ENCODE data around the gene EHMT2.

EHMT2 gene

GRCh38 chr6:31928672-31928939, 31.1 kb upstream of the EHMT2 start:
- H3K9ac ChIP-seq (ENCODE audit: low read length) = no peak overlapping the region
- no peak overlapping the region for H3K27ac ChIP-seq (ENCODE audit: low read length)
- no peaks in the 10 kb centered on the region for H3K27me3 ChIP-seq (ENCODE audit: low read depth, low read length)
- H3K79me2 ChIP-seq (ENCODE audit: low read length) = no peaks in the 10 kb centered on the region
- TF ChIP-seq CTCF (IDR thresholded peaks at IDR 0.05; ENCODE audit: low read depth, low read length) (no peak), EZH2phosphoT487 (IDR thresholded peaks at IDR 0.05; ENCODE audit: low read depth) (no peak)
- H3K4me2 ChIP-seq (ENCODE audit: low read length) = no peak overlapping the region
- H3K4me3 ChIP-seq (ENCODE audit: low read length) = no peak overlapping the region
- no peak overlapping the region for H2AFZ ChIP-seq (ENCODE audit: low read depth, low read length)
- H3K9me3 ChIP-seq (ENCODE audit: insufficient read depth, low read length) = no peaks in the 10 kb centered on the region
- no peaks in the 10 kb centered on the region for H3K36me3 ChIP-seq (replicated peaks; ENCODE audit: low read depth, low read length)
- no peaks in the 10 kb centered on the region for H4K20me1 ChIP-seq (ENCODE audit: insufficient read depth, low read length)
- H3K4me1 ChIP-seq (ENCODE audit: low read length) = peaks cover 5% of the 10 kb centered on the region; the same call in 1 of the 2 replicates

GRCh38 chr6:31927863-31928671, 30.6 kb upstream of the EHMT2 start:
- Histone ChIP-seq H3K79me2 (ENCODE audit: low read length) (no peaks in the 10 kb centered on the region), H3K9me3 (ENCODE audit: insufficient read depth, low read length) (no peaks in the 10 kb centered on the region), H3K27me3 (ENCODE audit: low read depth, low read length) (no peaks in the 10 kb centered on the region), H3K9ac (ENCODE audit: low read length) (no peak overlapping the region), H3K4me3 (ENCODE audit: low read length) (no peak overlapping the region), H3K27ac (ENCODE audit: low read length) (no peak overlapping the region), H3K4me1 (ENCODE audit: low read length) (peaks cover 5% of the 10 kb centered on the region; the same call in 1 of the 2 replicates), H3K4me2 (ENCODE audit: low read length) (no peak overlapping the region), H3K36me3 (replicated peaks; ENCODE audit: low read depth, low read length) (no peaks in the 10 kb centered on the region), H4K20me1 (ENCODE audit: insufficient read depth, low read length) (no peaks in the 10 kb centered on the region), H2AFZ (ENCODE audit: low read depth, low read length) (no peak overlapping the region)
- TF ChIP-seq CTCF (IDR thresholded peaks at IDR 0.05; ENCODE audit: low read depth, low read length) (no peak), EZH2phosphoT487 (IDR thresholded peaks at IDR 0.05; ENCODE audit: low read depth) (no peak)

GRCh38 chr6:31927242-31927862, 29.9 kb upstream of the EHMT2 start, which contains the start of gene C2:
Gene C2, plus strand, starts transcription at chr6:31927717. Its CDS starts 36 bp downstream, at chr6:31927753.
- H3K27ac ChIP-seq (ENCODE audit: low read length) = no peak within 1 kb of the TSS
- H2AFZ ChIP-seq (ENCODE audit: low read depth, low read length) = no peak within 1 kb of the TSS
- H3K4me3 ChIP-seq (ENCODE audit: low read length) = no peak within 1 kb of the TSS
- H4K20me1 ChIP-seq (ENCODE audit: insufficient read depth, low read length) = no peaks in the 10 kb centered on the region
- H3K79me2 ChIP-seq (ENCODE audit: low read length) = no peaks in the 10 kb centered on the region
- H3K36me3 ChIP-seq (replicated peaks; ENCODE audit: low read depth, low read length) = no peaks in the 10 kb centered on the region
- no peak within 1 kb of the TSS for H3K4me2 ChIP-seq (ENCODE audit: low read length)
- no peaks in the 10 kb centered on the region for H3K27me3 ChIP-seq (ENCODE audit: low read depth, low read length)
- TF ChIP-seq EZH2phosphoT487 (IDR thresholded peaks at IDR 0.05; ENCODE audit: low read depth) (no peak), CTCF (IDR thresholded peaks at IDR 0.05; ENCODE audit: low read depth, low read length) (no peak)
- peaks cover 5% of the 10 kb centered on the region; the same call in 1 of the 2 replicates for H3K4me1 ChIP-seq (ENCODE audit: low read length)
- no peak within 1 kb of the TSS for H3K9ac ChIP-seq (ENCODE audit: low read length)
- H3K9me3 ChIP-seq (ENCODE audit: insufficient read depth, low read length) = no peaks in the 10 kb centered on the region

- Histone ChIP-seq H3K79me2 (ENCODE audit: low read length) (no peaks in the 10 kb centered on the region), H3K27ac (ENCODE audit: low read length) (no peak overlapping the region), H4K20me1 (ENCODE audit: insufficient read depth, low read length) (no peaks in the 10 kb centered on the region), H3K9me3 (ENCODE audit: insufficient read depth, low read length) (no peaks in the 10 kb centered on the region), H3K9ac (ENCODE audit: low read length) (no peak overlapping the region), H3K4me2 (ENCODE audit: low read length) (no peak overlapping the region), H3K36me3 (replicated peaks; ENCODE audit: low read depth, low read length) (no peaks in the 10 kb centered on the region), H3K4me1 (ENCODE audit: low read length) (peaks cover 5% of the 10 kb centered on the region; the same call in 1 of the 2 replicates), H3K27me3 (ENCODE audit: low read depth, low read length) (no peaks in the 10 kb centered on the region), H3K4me3 (ENCODE audit: low read length) (no peak overlapping the region), H2AFZ (ENCODE audit: low read depth, low read length) (no peak overlapping the region)
- TF ChIP-seq CTCF (IDR thresholded peaks at IDR 0.05; ENCODE audit: low read depth, low read length) (peak; percentile 52), EZH2phosphoT487 (IDR thresholded peaks at IDR 0.05; ENCODE audit: low read depth) (no peak)
Observed at GRCh38 chr6:31922942-31923341, 25.4 kb upstream of the EHMT2 start.

Measured in OCI-LY3 (cell line).